Nephron progenitor cell (in vitro differentiated cells): Measurements from ENCODE around the gene EFTUD2.

Source experiments
- DNase-seq: peaks from one replicate; pipeline ENCODE4 v3.0.0; 2021
- H3K27ac Mint-ChIP-seq: 2 replicates; pipeline ENCODE4 v1.8.0; 2021; ENCODE audit warnings: mild to moderate bottlenecking, moderate library complexity, mixed read lengths
- H3K27me3 Mint-ChIP-seq: 2 replicates; pipeline ENCODE4 v1.8.0; 2021; ENCODE audit warnings: mild to moderate bottlenecking, low read depth, mixed read lengths; ENCODE audit not compliant: poor library complexity
- H3K36me3 Mint-ChIP-seq: 2 replicates; pipeline ENCODE4 v1.8.0; 2021; ENCODE audit warnings: low read depth, mixed read lengths
- H3K4me1 Mint-ChIP-seq: 2 replicates; pipeline ENCODE4 v1.8.0; 2021; ENCODE audit warnings: mixed read lengths
- H3K4me3 Mint-ChIP-seq: 2 replicates; pipeline ENCODE4 v1.8.0; 2021; ENCODE audit warnings: mild to moderate bottlenecking, moderate library complexity, mixed read lengths
- H3K9me3 Mint-ChIP-seq: 2 replicates; pipeline ENCODE4 v1.8.0; 2021; ENCODE audit warnings: mild to moderate bottlenecking, moderate library complexity, mixed read lengths
- CTCF ChIP-seq: fragments of 200-600 bp; sonication (generic); IDR thresholded peaks from 2 replicates; pipeline ENCODE4 v1.5.0; 2021; ENCODE audit warnings: antibody characterized with exemption

Gene EFTUD2

GRCh38 chr17:44918006-44918405, 18.8 kb upstream of the EFTUD2 start:
- Mint-ChIP-seq H3K36me3 (no peaks in the 10 kb centered on the region), H3K27me3 (peaks cover 36% of the 10 kb centered on the region)
- no peak for DNase-seq

GRCh38 chr17:44917456-44917855, 18.2 kb upstream of the EFTUD2 start:
- no peak overlapping the region for H3K4me3 Mint-ChIP-seq
- peak overlapping the region; percentile 57 for H3K27ac Mint-ChIP-seq
- H3K9me3 Mint-ChIP-seq: no peaks in the 10 kb centered on the region
- peaks cover 42% of the 10 kb centered on the region for H3K27me3 Mint-ChIP-seq
- peaks cover 38% of the 10 kb centered on the region for H3K4me1 Mint-ChIP-seq
- DNase-seq: no peak
- no peaks in the 10 kb centered on the region for H3K36me3 Mint-ChIP-seq
- no peak for TF ChIP-seq CTCF

More at GRCh38 chr17:44918006-44918405, 18.8 kb upstream of the EFTUD2 start:
- Mint-ChIP-seq H3K4me1 (peaks cover 41% of the 10 kb centered on the region), H3K27ac (no peak overlapping the region), H3K9me3 (no peaks in the 10 kb centered on the region), H3K4me3 (no peak overlapping the region)
- TF ChIP-seq CTCF: no peak

GRCh38 chr17:44916781-44917241, 17.6 kb upstream of the EFTUD2 start:
- no peak for TF ChIP-seq CTCF
- H3K4me3 Mint-ChIP-seq: no peak overlapping the region
- no peaks in the 10 kb centered on the region for H3K9me3 Mint-ChIP-seq
- DNase-seq: no peak
- peaks cover 37% of the 10 kb centered on the region for H3K4me1 Mint-ChIP-seq
- no peak overlapping the region for H3K27ac Mint-ChIP-seq
- no peaks in the 10 kb centered on the region for H3K36me3 Mint-ChIP-seq
- peaks cover 45% of the 10 kb centered on the region for H3K27me3 Mint-ChIP-seq

GRCh38 chr17:44915862-44916780, 16.9 kb upstream of the EFTUD2 start:
- H3K27me3 Mint-ChIP-seq: peaks cover 50% of the 10 kb centered on the region
- H3K4me3 Mint-ChIP-seq: no peak overlapping the region
- TF ChIP-seq CTCF: no peak
- H3K36me3 Mint-ChIP-seq: no peaks in the 10 kb centered on the region
- H3K4me1 Mint-ChIP-seq: peaks cover 31% of the 10 kb centered on the region
- H3K27ac Mint-ChIP-seq: peak overlapping the region; percentile 36
- H3K9me3 Mint-ChIP-seq: no peaks in the 10 kb centered on the region
- DNase-seq: no peak

GRCh38 chr17:44915321-44915726, 16.1 kb upstream of the EFTUD2 start, which contains the start of gene GFAP:
TSS of gene GFAP (minus strand) at chr17:44915500. CDS start at chr17:44915486, 14 bp downstream.
- H3K27me3 Mint-ChIP-seq: peaks cover 54% of the 10 kb centered on the region
- H3K9me3 Mint-ChIP-seq: no peaks in the 10 kb centered on the region
- TF ChIP-seq CTCF: no peak
- H3K27ac Mint-ChIP-seq: peak within 1 kb of the TSS; percentile 36
- no peak within 1 kb of the TSS for H3K4me3 Mint-ChIP-seq
- no peaks in the 10 kb centered on the region for H3K36me3 Mint-ChIP-seq
- no peak for DNase-seq
- H3K4me1 Mint-ChIP-seq: peaks cover 29% of the 10 kb centered on the region
